H9 (cell line): ENCODE results near the gene YAF2. TPM values are rescaled to one million over a fixed set of nuclear protein-coding genes. Genes with fewer than 3 reads are reported as not detected.

Source experiments
- DNase-seq: peaks from one replicate; pipeline ENCODE4 v3.0.0-alpha.2; 2017
- H2AFZ ChIP-seq: one replicate; pipeline ENCODE4 v1.6.1; 2013; ENCODE audit warnings: mild to moderate bottlenecking, low read length, control low read depth, moderate library complexity
- H2AK5ac ChIP-seq: 2 replicates; pipeline ENCODE4 v1.6.1; 2013; ENCODE audit warnings: low read length, control low read depth, mixed read lengths; ENCODE audit not compliant: insufficient read length
- H2BK120ac ChIP-seq: one replicate; pipeline ENCODE4 v1.6.1; 2013; ENCODE audit warnings: low read depth, mild to moderate bottlenecking, low read length, control low read depth, inconsistent platforms; ENCODE audit not compliant: poor library complexity, severe bottlenecking
- H2BK12ac ChIP-seq: 2 replicates; pipeline ENCODE4 v1.6.1; 2013; ENCODE audit warnings: low read length, control low read depth, mixed read lengths, low read depth; ENCODE audit not compliant: insufficient read length
- H2BK15ac ChIP-seq: 2 replicates; pipeline ENCODE4 v1.6.1; 2013; ENCODE audit warnings: low read depth, low read length, control low read depth
- H2BK20ac ChIP-seq: one replicate; pipeline ENCODE4 v1.6.1; 2013; ENCODE audit warnings: low read depth, mild to moderate bottlenecking, low read length, control low read depth, inconsistent platforms; ENCODE audit not compliant: poor library complexity, severe bottlenecking
- H2BK5ac ChIP-seq: 2 replicates; pipeline ENCODE4 v1.6.1; 2013; ENCODE audit warnings: low read length, control low read depth, mixed read lengths; ENCODE audit not compliant: insufficient read length
- H3K14ac ChIP-seq: 2 replicates; pipeline ENCODE4 v1.6.1; 2013; ENCODE audit warnings: low read length, control low read depth; ENCODE audit not compliant: insufficient read depth
- H3K18ac ChIP-seq: 2 replicates; pipeline ENCODE4 v1.6.1; 2013; ENCODE audit warnings: low read depth, mild to moderate bottlenecking, mixed read lengths, low read length, control low read depth; ENCODE audit not compliant: insufficient read length
- H3K23ac ChIP-seq: 2 replicates; pipeline ENCODE4 v1.6.1; 2013; ENCODE audit warnings: low read length, control low read depth, mixed read lengths, low read depth; ENCODE audit not compliant: insufficient read length
- H3K23me2 ChIP-seq: 2 replicates; pipeline ENCODE4 v1.6.1; 2013; ENCODE audit warnings: low read depth, mild to moderate bottlenecking, mixed read lengths, low read length, control low read depth; ENCODE audit not compliant: insufficient read length, poor library complexity, severe bottlenecking
- H3K27ac ChIP-seq: 2 replicates; pipeline ENCODE4 v1.5.1; 2013; ENCODE audit warnings: low read length, control low read depth, mixed read lengths, low read depth; ENCODE audit not compliant: insufficient read length
- H3K27me3 ChIP-seq: 2 replicates; pipeline ENCODE4 v1.6.1; 2013; ENCODE audit warnings: low read length, control low read depth, inconsistent platforms; ENCODE audit not compliant: insufficient read depth
- H3K4ac ChIP-seq: 2 replicates; pipeline ENCODE4 v1.6.1; 2013; ENCODE audit warnings: low read depth, mild to moderate bottlenecking, control low read depth, inconsistent platforms, low read length, moderate library complexity
- H3K4me1 ChIP-seq: 2 replicates; pipeline ENCODE4 v1.6.1; 2013; ENCODE audit warnings: low read length, control low read depth, inconsistent platforms; ENCODE audit not compliant: insufficient read depth
- H3K4me2 ChIP-seq: 2 replicates; pipeline ENCODE4 v1.6.1; 2013; ENCODE audit warnings: low read length, control low read depth, mixed read lengths; ENCODE audit not compliant: insufficient read length, insufficient read depth
- H3K56ac ChIP-seq: 2 replicates; pipeline ENCODE4 v1.6.1; 2013; ENCODE audit warnings: low read depth, mild to moderate bottlenecking, mixed read lengths, low read length, control low read depth; ENCODE audit not compliant: insufficient read length
- H3K79me1 ChIP-seq: 2 replicates; pipeline ENCODE4 v1.6.1; 2013; ENCODE audit warnings: low read depth, mild to moderate bottlenecking, moderate library complexity, low read length, control low read depth, inconsistent platforms; ENCODE audit not compliant: insufficient read depth, poor library complexity, severe bottlenecking
- H3K79me2 ChIP-seq: 2 replicates; pipeline ENCODE4 v1.6.1; 2013; ENCODE audit warnings: low read length, control low read depth, inconsistent platforms; ENCODE audit not compliant: insufficient read depth
- H3K9ac ChIP-seq: 2 replicates; pipeline ENCODE4 v1.6.1; 2013; ENCODE audit warnings: low read length, control low read depth, mixed read lengths; ENCODE audit not compliant: insufficient read length; ENCODE audit errors: extremely low read depth
- H3K9me3 ChIP-seq: one replicate; pipeline ENCODE4 v1.6.1; 2013; ENCODE audit warnings: low read depth, low read length, inconsistent platforms; ENCODE audit not compliant: control insufficient read depth
- H3T11ph ChIP-seq: one replicate; pipeline ENCODE4 v1.6.1; 2013; ENCODE audit warnings: mild to moderate bottlenecking, low read length, control low read depth, inconsistent platforms
- H4K20me1 ChIP-seq: one replicate; pipeline ENCODE4 v1.6.1; 2013; ENCODE audit not compliant: control insufficient read depth, insufficient read length, insufficient read depth
- H4K5ac ChIP-seq: 2 replicates; pipeline ENCODE4 v1.6.1; 2013; ENCODE audit warnings: low read depth, mild to moderate bottlenecking, mixed read lengths, low read length, control low read depth; ENCODE audit not compliant: insufficient read length
- H4K8ac ChIP-seq: replicated peaks from 2 replicates; pipeline ENCODE4 v1.6.1; 2013; ENCODE audit warnings: low read length, control low read depth, mixed read lengths, low read depth; ENCODE audit not compliant: insufficient read length
- H4K91ac ChIP-seq: 2 replicates; pipeline ENCODE4 v1.6.1; 2013; ENCODE audit warnings: low read depth, mild to moderate bottlenecking, moderate library complexity, mixed read lengths, low read length, control low read depth; ENCODE audit not compliant: insufficient read length
- H3K27ac Mint-ChIP-seq, 3 experiments: 2 replicates in 2 of 3; 3 replicates in 1 of 3; pipeline ENCODE4 v1.8.0; 2020 to 2021; ENCODE audit warnings: mixed read lengths in 3 of 3, mild to moderate bottlenecking in 1 of 3, moderate library complexity in 1 of 3
- H3K27me3 Mint-ChIP-seq: 2 replicates; pipeline ENCODE4 v1.8.0; 2021; ENCODE audit warnings: low read depth, mild to moderate bottlenecking, moderate library complexity, mixed read lengths
- H3K36me3 Mint-ChIP-seq, 3 experiments: 2 replicates in 2 of 3; 3 replicates in 1 of 3; pipeline ENCODE4 v1.8.0; 2020 to 2021; ENCODE audit warnings: low read depth in 3 of 3, mixed read lengths in 3 of 3; ENCODE audit not compliant: insufficient read depth in 1 of 3
- H3K4me1 Mint-ChIP-seq, 2 experiments: 2 replicates each; pipeline ENCODE4 v1.8.0; 2020; ENCODE audit warnings: mixed read lengths in 2 of 2
- H3K4me3 Mint-ChIP-seq, 2 experiments: 2 replicates in 1 of 2; 3 replicates in 1 of 2; pipeline ENCODE4 v1.8.0; 2020 to 2021; ENCODE audit warnings: mild to moderate bottlenecking in 2 of 2, mixed read lengths in 2 of 2, moderate library complexity in 1 of 2
- H3K9me3 Mint-ChIP-seq, 2 experiments: 2 replicates in 1 of 2; 3 replicates in 1 of 2; pipeline ENCODE4 v1.8.0; 2020; ENCODE audit warnings: mild to moderate bottlenecking in 2 of 2, mixed read lengths in 2 of 2, moderate library complexity in 1 of 2
- CTCF ChIP-seq: fragments of 200-600 bp; sonication (generic); conservative IDR thresholded peaks from 3 replicates; pipeline ENCODE4 v1.8.0; 2021; ENCODE audit warnings: antibody characterized with exemption, mild to moderate bottlenecking
- WGBS: extraction: QIAGEN DNeasy Blood & Tissue Kit; methylation state at CpG from one replicate; pipeline ENCODE4 v1.1.7; 2013; ENCODE audit warnings: missing lambda C conversion rate, low lambda C conversion rate, mixed read lengths; ENCODE audit not compliant: insufficient read length; ENCODE audit errors: extremely low coverage; 5-methylcytosine and 5-hydroxymethylcytosine counted together
- total RNA-seq: library from RNA; stranded (reverse); gene quantifications from 2 replicates; pipeline ENCODE4 v1.2.1, GENCODE V29; 2021

Gene YAF2
- total RNA-seq, 1 experiment from 2014 or later, result 1.9 TPM

- H2BK20ac ChIP-seq, result no peak overlapping the region
- H2BK15ac ChIP-seq, result no peak overlapping the region
- Mint-ChIP-seq H3K36me3 (peaks cover 25 to 28% (median 27%) of the 10 kb centered on the region in 3 experiments), H3K4me3 (no peak overlapping the region), H3K27me3 (no peaks in the 10 kb centered on the region), H3K27ac (no peak overlapping the region), H3K9me3 (peaks cover 6% of the 10 kb centered on the region in 2 experiments), H3K4me1 (no peaks in the 10 kb centered on the region)
- H3K23me2 ChIP-seq, result no peaks in the 10 kb centered on the region
- no peak overlapping the region for H2BK120ac ChIP-seq
- H3K18ac ChIP-seq, result no peak overlapping the region
- no peaks in the 10 kb centered on the region for H3K27me3 ChIP-seq
- no peak overlapping the region for H3K4ac ChIP-seq
- no peaks in the 10 kb centered on the region; the same call in 1 of the 2 replicates for H3K79me2 ChIP-seq
- no peak overlapping the region for H3K4me2 ChIP-seq
- no peak overlapping the region for H2BK12ac ChIP-seq
- H2AFZ ChIP-seq, result no peak overlapping the region
- no peak overlapping the region for H3T11ph ChIP-seq
- H4K8ac ChIP-seq, result no peak overlapping the region
- no peak overlapping the region for H3K27ac ChIP-seq
- WGBS, result no CpG with 5 or more reads among the region's 2 CpGs
- DNase-seq, result no peak
- no peaks in the 10 kb centered on the region for H3K4me1 ChIP-seq
- H3K56ac ChIP-seq, result no peak overlapping the region
- H3K23ac ChIP-seq, result no peak overlapping the region
- H2BK5ac ChIP-seq, result no peak overlapping the region
- H3K14ac ChIP-seq, result no peak overlapping the region
- no peaks in the 10 kb centered on the region for H4K20me1 ChIP-seq
- TF ChIP-seq CTCF, result no peak
- H3K9ac ChIP-seq, result no peak overlapping the region
- H4K5ac ChIP-seq, result no peak overlapping the region
- peaks cover 2% of the 10 kb centered on the region for H3K79me1 ChIP-seq
- no peaks in the 10 kb centered on the region for H3K9me3 ChIP-seq
- no peak overlapping the region for H2AK5ac ChIP-seq
- H4K91ac ChIP-seq, result no peak overlapping the region
Measured at GRCh38 chr12:42119085-42119633, 118.9 kb downstream of the YAF2 start.
